Esophagus muscularis mucosa (tissue), 4 donors: ENCODE measurements around the gene LMO4.

Experiments used
- CTCF ChIP-seq, 3 experiments: fragments of 200-600 bp in 2 of 3; fragments of 450-650 bp in 1 of 3; sonication (generic) in 2 of 3; IDR thresholded peaks; one replicate each; pipeline ENCODE4 v1.5.1; 2017 to 2019; ENCODE audit warnings: antibody characterized with exemption in 3 of 3, mild to moderate bottlenecking in 2 of 3, moderate library complexity in 1 of 3
- EP300 ChIP-seq: sonication (generic); formaldehyde crosslinking; IDR thresholded peaks from one replicate; pipeline ENCODE4 v1.6.1; 2017; ENCODE audit warnings: antibody characterized with exemption
- POLR2A ChIP-seq: fragments of 450-650 bp; IDR thresholded peaks from one replicate; pipeline ENCODE4 v1.6.1; 2017; ENCODE audit warnings: antibody characterized with exemption, moderate library complexity, mild to moderate bottlenecking, low read depth
- POLR2AphosphoS5 ChIP-seq, 2 donors: sonication (generic); formaldehyde crosslinking; IDR thresholded peaks; one replicate each; pipeline ENCODE4 v1.6.1; 2017; ENCODE audit warnings: antibody characterized with exemption in 2 of 2

GRCh38 chr1:87394513-87394912 lies 65.8 kb downstream of the LMO4 start:
- TF ChIP-seq CTCF (IDR thresholded peaks at IDR 0.05) (no peak), POLR2AphosphoS5 (IDR thresholded peaks at IDR 0.05) (no peak), POLR2A (no peak), EP300 (no peak)
